Stimulated activated CD8-positive, alpha-beta memory T cell treated with anti-CD3 and anti-CD28 coated beads, Interleukin-12 subunit alpha, Interleukin-12 subunit beta, amount 100 ng/mL, for 24 hours (primary cell): Measurements from ENCODE around the gene PHEX.
"Not testable (repeated sequence)": the region's sequence is repeated elsewhere in the genome, so short reads cannot be mapped to it uniquely, and the experiment has no call there.

Experiments used
- DNase-seq: peaks from one replicate; pipeline ENCODE4 v3.0.0-alpha.2; 2020; ENCODE audit errors: extremely low read depth

The PHEX gene

DNA sequence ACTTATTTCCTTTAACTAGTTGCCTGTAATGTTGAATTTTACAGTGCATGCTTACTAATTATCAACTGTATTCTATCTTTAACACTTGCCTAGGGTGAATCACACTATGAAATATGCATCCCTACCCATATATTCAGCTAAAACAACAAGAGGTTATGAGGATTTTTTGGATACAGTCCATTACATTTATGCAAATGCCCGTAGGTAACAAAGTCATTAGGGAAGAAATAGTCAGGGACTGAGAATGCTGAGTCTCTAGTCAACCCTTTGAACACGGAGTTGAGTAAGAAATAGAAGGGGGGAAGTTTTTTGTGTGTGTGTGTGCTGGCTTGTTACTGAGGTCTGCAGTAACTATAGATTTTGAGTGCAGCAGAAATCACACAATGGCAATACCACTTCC lies 214.5 kb downstream of the PHEX start:
- no peak for DNase-seq

DNA sequence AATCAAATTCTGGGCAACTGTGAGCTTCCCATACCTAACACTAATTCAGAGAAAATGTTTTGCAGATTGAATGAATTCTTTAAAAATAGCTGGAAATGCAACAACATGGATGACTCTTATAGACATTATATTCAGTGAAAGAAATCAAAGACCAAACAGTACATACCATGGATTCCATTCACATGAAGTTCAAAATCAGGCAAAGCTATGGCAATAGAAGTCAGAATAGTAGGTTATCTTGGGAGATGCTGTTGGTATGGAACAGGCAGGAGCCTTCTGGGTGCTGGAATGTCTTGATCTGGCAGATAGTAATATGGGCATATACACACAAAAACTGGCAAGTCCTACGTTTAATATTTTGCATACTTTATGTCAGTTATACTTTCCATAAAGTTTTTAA lies 215.0 kb downstream of the PHEX start:
- no peak for DNase-seq

DNA sequence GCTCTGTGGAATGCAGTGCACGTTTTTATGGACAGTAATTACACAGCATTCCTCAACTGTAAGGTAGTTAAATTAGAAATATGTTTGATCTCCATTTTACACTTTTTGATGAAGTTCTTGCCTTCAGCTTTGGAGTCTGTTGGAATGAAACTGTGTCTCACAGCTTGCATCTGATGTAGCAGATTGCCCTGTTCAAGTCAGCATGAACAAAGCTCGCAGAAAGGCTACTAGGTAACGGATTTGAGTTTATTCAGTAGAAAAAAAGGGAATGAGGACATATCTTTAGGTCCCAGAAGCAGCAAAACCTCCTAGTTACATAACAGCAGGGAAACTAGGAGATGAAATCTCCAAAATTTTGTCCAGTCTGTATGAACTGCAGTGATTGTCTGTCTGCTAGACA lies 216.3 kb downstream of the PHEX start:
- no peak for DNase-seq

DNA sequence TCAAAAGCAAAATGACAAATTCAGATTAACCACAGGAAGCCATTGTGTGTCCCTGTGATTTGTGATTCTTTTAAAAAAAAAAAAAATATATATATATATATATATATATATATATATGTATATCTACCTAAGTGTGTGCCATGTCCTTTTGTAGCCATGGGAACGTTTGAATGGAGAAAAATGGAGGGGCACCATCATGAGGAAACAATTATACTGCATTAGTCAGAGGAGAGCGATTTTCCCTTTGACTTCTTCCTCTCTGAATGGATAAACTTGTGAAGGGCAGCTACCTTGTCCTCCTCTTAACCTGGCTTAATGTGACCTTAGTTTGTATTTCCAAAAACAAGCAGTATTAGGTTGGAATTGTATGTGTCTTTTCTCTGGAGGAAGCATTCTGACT lies 217.2 kb downstream of the PHEX start:
- no peak for DNase-seq

DNA sequence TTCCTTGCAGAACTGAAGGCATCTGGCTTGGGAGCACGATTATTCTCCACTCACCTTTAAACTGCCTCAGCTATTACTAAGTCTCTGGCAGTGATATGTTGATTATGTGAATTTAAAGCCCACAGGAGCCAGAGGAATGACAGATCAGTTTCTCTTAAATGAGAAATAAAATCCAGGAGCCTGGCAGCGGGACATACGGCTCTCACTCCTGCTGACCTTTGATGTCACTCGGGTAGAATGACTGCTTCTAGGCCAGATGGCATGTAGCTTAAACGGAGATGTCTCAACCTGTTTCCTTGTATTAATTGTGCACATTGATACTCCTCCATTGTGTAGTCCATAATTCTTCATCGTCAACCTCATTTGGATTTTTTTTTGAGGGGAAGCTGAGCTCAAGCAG lies 236.6 kb downstream of the PHEX start:
- DNase-seq = no peak

DNA sequence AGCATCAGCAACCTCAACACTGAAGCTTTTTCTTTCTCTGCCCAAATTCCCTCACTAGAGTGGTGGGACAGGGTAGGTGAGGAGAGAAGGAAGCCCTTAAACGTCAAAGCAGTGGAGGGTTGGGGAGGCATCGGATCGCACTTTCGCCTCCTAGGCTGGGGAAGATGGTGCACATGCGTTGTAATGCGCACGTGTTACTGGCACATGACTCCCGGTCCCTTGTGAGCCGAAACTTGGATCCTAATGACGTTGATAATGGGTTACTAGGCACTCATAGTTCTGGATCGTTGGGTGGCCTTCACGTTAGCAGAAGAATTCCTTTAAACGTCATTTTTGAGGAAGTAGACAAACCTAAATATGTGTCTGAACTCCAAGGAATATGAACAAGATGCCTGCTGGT lies 240.5 kb downstream of the PHEX start, which contains the start of gene CBLL2:
Gene CBLL2, plus strand, starts transcription at position 301 of the 400 bp plus-strand sequence. Its CDS starts 79 bp downstream, at position 380.
- no peak for DNase-seq

DNA sequence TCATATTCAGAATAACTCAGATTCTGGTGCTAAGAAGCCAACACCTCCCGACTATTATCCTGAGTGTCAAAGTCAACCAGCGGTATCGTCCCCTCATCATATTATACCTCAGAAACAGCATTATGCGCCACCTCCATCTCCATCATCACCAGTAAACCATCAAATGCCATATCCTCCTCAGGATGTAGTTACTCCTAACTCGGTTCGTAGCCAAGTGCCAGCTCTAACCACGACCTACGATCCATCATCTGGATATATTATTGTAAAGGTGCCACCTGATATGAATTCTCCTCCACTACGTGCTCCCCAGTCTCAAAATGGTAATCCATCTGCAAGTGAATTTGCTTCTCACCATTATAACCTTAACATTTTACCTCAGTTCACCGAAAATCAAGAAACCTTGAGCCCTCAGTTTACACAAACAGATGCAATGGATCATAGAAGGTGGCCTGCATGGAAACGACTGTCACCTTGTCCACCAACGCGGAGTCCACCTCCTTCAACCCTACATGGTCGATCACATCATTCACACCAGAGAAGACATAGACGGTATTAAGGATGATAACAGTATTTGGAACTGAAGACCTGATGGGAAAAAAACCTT lies 241.7 kb downstream of the PHEX start:
- DNase-seq = no peak

DNA sequence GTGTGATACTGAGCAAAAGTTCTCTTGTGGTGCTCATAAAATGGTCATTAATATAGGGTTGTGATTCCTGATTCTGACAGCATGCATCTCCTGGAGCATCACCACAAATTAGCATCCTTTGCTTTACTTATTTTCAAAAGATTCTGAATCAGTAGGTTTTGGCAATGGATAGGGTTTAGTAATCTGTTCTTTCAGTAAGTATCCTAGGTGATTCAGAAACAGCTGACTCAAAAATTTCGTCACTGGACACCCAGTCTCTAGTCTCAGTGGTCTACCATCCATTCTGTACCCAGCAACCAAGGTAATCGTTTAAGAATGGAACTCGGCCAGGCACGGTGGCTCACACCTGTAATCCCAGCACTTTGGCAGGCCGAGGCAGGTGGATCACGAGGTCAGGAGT lies 244.7 kb downstream of the PHEX start:
- DNase-seq = no peak

DNA sequence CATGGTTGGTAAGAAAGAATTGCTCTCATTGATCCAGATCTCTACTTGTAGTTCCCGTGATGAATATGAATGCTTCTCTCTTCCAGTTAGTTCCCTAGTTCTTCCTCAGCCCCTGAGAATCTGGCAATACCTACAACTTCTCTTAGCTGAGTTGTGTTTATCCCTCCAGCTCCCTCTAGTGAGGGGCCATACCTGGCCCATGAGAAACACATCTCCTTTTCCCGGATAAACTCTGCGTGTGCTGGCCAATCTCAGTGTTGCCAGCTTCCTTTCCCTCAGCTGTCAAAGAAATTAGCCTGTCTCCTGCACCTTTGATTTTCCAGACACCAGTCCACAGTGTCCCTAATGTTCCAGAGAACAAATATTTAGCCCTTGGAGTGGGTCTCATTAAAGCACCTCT lies 246.2 kb downstream of the PHEX start:
- no peak for DNase-seq

DNA sequence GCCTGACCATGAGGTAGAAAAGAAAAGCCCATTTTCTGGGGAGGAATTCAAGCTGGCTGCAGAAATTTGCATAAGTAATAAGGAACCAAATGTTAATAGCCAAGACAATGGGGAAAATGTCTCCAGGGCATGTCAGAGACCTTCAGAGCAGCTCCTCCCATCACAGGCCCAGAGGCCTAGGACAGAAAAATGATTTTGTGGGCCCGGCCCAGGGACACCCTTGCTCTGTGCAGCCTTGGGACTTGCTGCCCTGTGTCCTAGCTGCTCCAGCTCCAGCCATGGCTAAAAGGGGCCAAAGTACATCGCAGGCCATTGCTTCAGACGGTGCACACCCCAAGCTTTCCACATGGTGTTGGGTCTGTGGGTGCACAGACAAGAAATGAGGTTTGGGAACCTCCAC lies 257.1 kb downstream of the PHEX start:
- DNase-seq = not testable (repeated sequence)

DNA sequence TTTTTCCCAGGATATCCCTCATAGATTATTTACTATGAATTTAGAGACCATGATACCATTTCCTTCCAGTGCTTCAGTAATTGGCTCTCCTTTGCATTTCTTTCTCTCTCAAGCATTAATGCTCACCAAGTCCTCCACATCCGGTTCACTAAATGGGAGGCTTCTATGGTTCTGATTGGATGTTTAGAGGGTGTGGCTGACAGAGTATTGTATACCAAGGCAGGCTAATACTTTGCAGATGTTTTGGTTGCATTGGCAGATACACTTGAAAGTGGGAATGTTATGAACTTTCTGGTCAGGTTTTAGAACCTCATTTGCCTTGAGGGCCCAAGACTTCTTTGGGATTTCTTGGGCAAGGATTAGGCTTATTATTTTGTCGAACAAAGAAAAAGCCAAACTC lies 264.7 kb downstream of the PHEX start:
- DNase-seq = no peak

DNA sequence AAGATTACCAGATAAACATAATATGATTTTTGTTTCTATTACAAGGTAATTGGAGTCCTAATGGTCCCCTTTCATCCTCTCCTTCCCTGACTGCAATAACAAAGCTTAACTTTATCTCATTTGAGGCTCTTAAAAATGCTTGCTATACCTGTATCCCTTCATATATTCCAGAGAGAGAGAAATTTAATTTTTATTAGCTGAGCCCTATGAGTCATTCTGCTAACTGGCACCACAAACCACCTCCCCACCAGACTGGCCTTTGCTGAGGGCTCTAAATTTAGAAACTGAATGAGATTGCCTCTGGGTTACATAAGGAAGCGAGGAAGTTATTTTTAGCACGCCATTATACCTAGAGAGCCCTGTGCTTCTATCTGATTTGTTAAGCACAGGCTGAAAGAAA lies 268.0 kb downstream of the PHEX start:
- no peak for DNase-seq
